ENCODE results near the gene FBXW10B.
"Not testable (repeated sequence)": the region's sequence is repeated elsewhere in the genome, so short reads cannot be mapped to it uniquely, and the experiment has no call there.

DNA sequence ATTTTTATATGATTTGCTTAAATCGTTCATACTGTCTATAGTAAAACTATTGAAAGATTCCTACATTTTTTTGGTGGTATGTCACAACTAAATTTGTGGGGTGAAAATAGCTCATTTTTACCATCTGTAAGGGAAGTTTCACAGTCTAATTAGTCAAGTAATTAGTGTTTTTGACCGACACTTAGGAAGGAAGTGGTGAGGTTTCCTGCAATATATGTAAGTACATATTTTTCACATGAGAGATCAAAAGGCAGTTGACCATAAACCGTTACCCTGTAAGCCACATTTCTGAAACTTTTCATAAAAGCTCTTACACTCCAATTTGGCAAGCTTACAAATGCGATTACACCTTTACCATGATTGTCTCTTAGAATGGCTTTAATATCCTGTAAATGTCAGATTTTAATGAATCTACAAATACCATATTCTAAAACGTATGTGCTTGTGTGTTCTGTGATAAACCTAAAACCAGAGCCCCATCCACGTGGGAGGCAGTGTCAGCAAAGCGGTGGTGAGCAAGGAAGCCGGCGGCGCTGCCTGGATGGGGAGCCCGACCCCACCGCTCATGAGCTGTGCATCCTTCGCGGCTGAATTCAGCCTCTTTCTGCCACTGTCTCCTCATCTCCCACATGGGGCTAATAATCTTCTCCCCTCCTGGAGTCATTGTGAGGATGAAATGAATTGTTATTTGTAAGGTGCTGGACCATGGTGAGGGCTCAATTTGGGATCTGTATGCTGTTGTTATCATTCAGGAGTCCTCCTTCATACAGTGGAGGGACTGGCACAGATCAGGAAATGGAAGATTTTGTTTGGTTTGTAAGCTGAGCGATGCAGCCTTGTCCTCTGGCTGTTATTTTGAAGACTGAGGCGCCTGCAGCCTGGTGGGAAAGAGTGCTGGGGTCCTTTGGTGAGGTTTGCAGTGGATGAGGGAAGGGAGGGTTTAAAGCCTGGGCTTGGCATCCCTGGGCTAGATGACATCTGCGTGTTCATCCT is 29.7 kb downstream of the FBXW10B start:
- not testable (repeated sequence) for TF ChIP-seq EZH2 (IDR thresholded peaks at IDR 0.05; ENCODE audit: borderline replicate concordance, low read length); CTCF (IDR thresholded peaks at IDR 0.05; ENCODE audit: low read length)

All from OCI-LY1 (cell line).